Activated T-cell treated with anti-CD3 and anti-CD28 coated beads, Interleukin-2, amount 50 U/mL, for 24 hours (primary cell): ENCODE measurements around the gene N4BP3.

Experiments
- DNase-seq: peaks from one replicate; pipeline ENCODE4 v3.0.0-alpha.2; 2020
- H3K27ac Mint-ChIP-seq: 2 replicates; pipeline ENCODE4 v1.8.0; 2020; ENCODE audit warnings: mild to moderate bottlenecking, mixed read lengths
- H3K27me3 Mint-ChIP-seq: 2 replicates; pipeline ENCODE4 v1.8.0; 2020; ENCODE audit warnings: mixed read lengths
- H3K36me3 Mint-ChIP-seq: 2 replicates; pipeline ENCODE4 v1.8.0; 2020; ENCODE audit warnings: low read depth, mixed read lengths
- H3K4me1 Mint-ChIP-seq: 2 replicates; pipeline ENCODE4 v1.8.0; 2020; ENCODE audit warnings: low read depth, mixed read lengths
- H3K4me3 Mint-ChIP-seq: 2 replicates; pipeline ENCODE4 v1.8.0; 2020; ENCODE audit warnings: mild to moderate bottlenecking, moderate library complexity, mixed read lengths
- H3K9me3 Mint-ChIP-seq: 2 replicates; pipeline ENCODE4 v1.8.0; 2020; ENCODE audit warnings: mixed read lengths

The N4BP3 gene

GRCh38 chr5:178111925-178112324 is 1.4 kb upstream of the N4BP3 start:
- Mint-ChIP-seq H3K27me3 (no peaks in the 10 kb centered on the region), H3K9me3 (no peaks in the 10 kb centered on the region), H3K4me3 (no peak overlapping the region), H3K36me3 (peaks cover 5% of the 10 kb centered on the region), H3K4me1 (peaks cover 35% of the 10 kb centered on the region), H3K27ac (no peak overlapping the region)
- DNase-seq, result no peak

- DNase-seq, result no peak
- Mint-ChIP-seq H3K27ac (peak overlapping the region; percentile 77), H3K27me3 (no peaks in the 10 kb centered on the region), H3K9me3 (no peaks in the 10 kb centered on the region), H3K4me3 (peak overlapping the region; percentile 76), H3K4me1 (peaks cover 39% of the 10 kb centered on the region), H3K36me3 (peaks cover 5% of the 10 kb centered on the region)
These were observed 787 bp upstream of the N4BP3 start for GRCh38 chr5:178112545-178112944.

GRCh38 chr5:178113841-178114324 is 551 bp downstream of the N4BP3 start:
- Mint-ChIP-seq H3K9me3 (no peaks in the 10 kb centered on the region), H3K27ac (peak overlapping the region; percentile 85), H3K36me3 (peaks cover 5% of the 10 kb centered on the region), H3K4me1 (peaks cover 44% of the 10 kb centered on the region), H3K27me3 (no peaks in the 10 kb centered on the region), H3K4me3 (peak overlapping the region; percentile 93)
- DNase-seq, result peak; percentile 63

GRCh38 chr5:178114325-178115135 is 1.2 kb downstream of the N4BP3 start:
- peak; percentile 69 for DNase-seq
- Mint-ChIP-seq H3K27ac (peak overlapping the region; percentile 85), H3K4me3 (peak overlapping the region; percentile 93), H3K9me3 (no peaks in the 10 kb centered on the region), H3K27me3 (no peaks in the 10 kb centered on the region), H3K36me3 (peaks cover 5% of the 10 kb centered on the region), H3K4me1 (peaks cover 44% of the 10 kb centered on the region)

- DNase-seq, result peak; percentile 49
- peaks cover 44% of the 10 kb centered on the region for H3K4me1 Mint-ChIP-seq
- peak overlapping the region; percentile 93 for H3K4me3 Mint-ChIP-seq
- peaks cover 5% of the 10 kb centered on the region for H3K36me3 Mint-ChIP-seq
- H3K9me3 Mint-ChIP-seq, result no peaks in the 10 kb centered on the region
- no peaks in the 10 kb centered on the region for H3K27me3 Mint-ChIP-seq
- peak overlapping the region; percentile 80 for H3K27ac Mint-ChIP-seq
These were observed 1.9 kb downstream of the N4BP3 start for GRCh38 chr5:178115136-178115813.

- peaks cover 7% of the 10 kb centered on the region for H3K36me3 Mint-ChIP-seq
These were observed 2.4 kb downstream of the N4BP3 start for GRCh38 chr5:178115814-178116142.

GRCh38 chr5:178116143-178116885 is 3.0 kb downstream of the N4BP3 start:
- H3K4me1 Mint-ChIP-seq, result peaks cover 53% of the 10 kb centered on the region
- no peaks in the 10 kb centered on the region for H3K27me3 Mint-ChIP-seq
- peak overlapping the region; percentile 93 for H3K4me3 Mint-ChIP-seq
- no peaks in the 10 kb centered on the region for H3K9me3 Mint-ChIP-seq
- peaks cover 10% of the 10 kb centered on the region for H3K36me3 Mint-ChIP-seq
- H3K27ac Mint-ChIP-seq, result peak overlapping the region; percentile 85
- peak; percentile 74 for DNase-seq

More at GRCh38 chr5:178115814-178116142, 2.4 kb downstream of the N4BP3 start:
- H3K4me3 Mint-ChIP-seq, result peak overlapping the region; percentile 93
- peaks cover 47% of the 10 kb centered on the region for H3K4me1 Mint-ChIP-seq
- DNase-seq, result no peak
- no peaks in the 10 kb centered on the region for H3K27me3 Mint-ChIP-seq
- no peaks in the 10 kb centered on the region for H3K9me3 Mint-ChIP-seq
- peak overlapping the region; percentile 80 for H3K27ac Mint-ChIP-seq

GRCh38 chr5:178117923-178118701 is 4.8 kb downstream of the N4BP3 start:
- H3K4me3 Mint-ChIP-seq, result no peak overlapping the region
- H3K27ac Mint-ChIP-seq, result no peak overlapping the region
- no peaks in the 10 kb centered on the region for H3K27me3 Mint-ChIP-seq
- no peak for DNase-seq
- peaks cover 24% of the 10 kb centered on the region for H3K36me3 Mint-ChIP-seq
- peaks cover 51% of the 10 kb centered on the region for H3K4me1 Mint-ChIP-seq
- no peaks in the 10 kb centered on the region for H3K9me3 Mint-ChIP-seq

- Mint-ChIP-seq H3K9me3 (no peaks in the 10 kb centered on the region), H3K4me1 (peaks cover 40% of the 10 kb centered on the region), H3K27ac (no peak overlapping the region), H3K36me3 (peaks cover 24% of the 10 kb centered on the region), H3K27me3 (no peaks in the 10 kb centered on the region), H3K4me3 (no peak overlapping the region)
- no peak for DNase-seq
These were observed 6.7 kb downstream of the N4BP3 start for GRCh38 chr5:178119915-178120606.

- no peak overlapping the region for H3K27ac Mint-ChIP-seq
- peak; percentile 82 for DNase-seq
- peaks cover 24% of the 10 kb centered on the region for H3K36me3 Mint-ChIP-seq
- no peaks in the 10 kb centered on the region for H3K27me3 Mint-ChIP-seq
- no peak overlapping the region for H3K4me3 Mint-ChIP-seq
- H3K4me1 Mint-ChIP-seq, result peaks cover 33% of the 10 kb centered on the region
- H3K9me3 Mint-ChIP-seq, result no peaks in the 10 kb centered on the region
These were observed 7.5 kb downstream of the N4BP3 start for GRCh38 chr5:178120607-178121357.

GRCh38 chr5:178121391-178122276 is 8.3 kb downstream of the N4BP3 start:
- H3K4me1 Mint-ChIP-seq, result peaks cover 24% of the 10 kb centered on the region
- no peak for DNase-seq
- H3K27ac Mint-ChIP-seq, result no peak overlapping the region
- H3K27me3 Mint-ChIP-seq, result no peaks in the 10 kb centered on the region
- H3K4me3 Mint-ChIP-seq, result no peak overlapping the region
- H3K36me3 Mint-ChIP-seq, result peaks cover 24% of the 10 kb centered on the region
- no peaks in the 10 kb centered on the region for H3K9me3 Mint-ChIP-seq

- Mint-ChIP-seq H3K9me3 (no peaks in the 10 kb centered on the region), H3K4me3 (no peak overlapping the region), H3K27me3 (no peaks in the 10 kb centered on the region), H3K27ac (no peak overlapping the region), H3K36me3 (peaks cover 24% of the 10 kb centered on the region), H3K4me1 (peaks cover 17% of the 10 kb centered on the region)
- DNase-seq, result no peak
These were observed 9.0 kb downstream of the N4BP3 start for GRCh38 chr5:178122346-178122745.
